ENCODE measurements around the gene MEF2D.

The MEF2D gene

GRCh38 chr1:156427957-156428356, 72.6 kb downstream of the MEF2D start:
- H3K4me3 ChIP-seq (ENCODE audit: low read length): no peak overlapping the region
- no peaks in the 10 kb centered on the region for H3K9me3 ChIP-seq (ENCODE audit: control insufficient read depth, insufficient read depth, low read length)
- no peaks in the 10 kb centered on the region for H3F3A ChIP-seq (ENCODE audit: control insufficient read depth, insufficient read depth)
- H3K9me2 ChIP-seq (replicated peaks; ENCODE audit: control insufficient read depth, low read length): no peaks in the 10 kb centered on the region
- H3K79me2 ChIP-seq (ENCODE audit: control insufficient read depth, low read length): no peaks in the 10 kb centered on the region
- no peak overlapping the region for H3K27ac ChIP-seq (ENCODE audit: low read depth, low read length)
- no peaks in the 10 kb centered on the region for H4K20me1 ChIP-seq (ENCODE audit: control insufficient read depth, insufficient read depth, low read depth, low read length)
- TF ChIP-seq EZH2phosphoT487 (IDR thresholded peaks at IDR 0.05; ENCODE audit: borderline replicate concordance, low read length): no peak
- no peak for TF ChIP-seq CTCF (IDR thresholded peaks at IDR 0.05; ENCODE audit: low read depth, low read length, poor library complexity, severe bottlenecking)
- H3K36me3 ChIP-seq (ENCODE audit: control insufficient read depth, low read length): no peaks in the 10 kb centered on the region
- H3K4me1 ChIP-seq (ENCODE audit: control insufficient read depth, low read length): peaks cover 23% of the 10 kb centered on the region
- no peak overlapping the region for H3K4me2 ChIP-seq (ENCODE audit: low read length)
- H3K27me3 ChIP-seq (ENCODE audit: control insufficient read depth, low read length): peaks cover 96% of the 10 kb centered on the region

- H3K4me2 ChIP-seq (ENCODE audit: low read length): no peak overlapping the region
- no peaks in the 10 kb centered on the region for H4K20me1 ChIP-seq (ENCODE audit: control insufficient read depth, insufficient read depth, low read depth, low read length)
- no peaks in the 10 kb centered on the region for H3K9me2 ChIP-seq (replicated peaks; ENCODE audit: control insufficient read depth, low read length)
- no peaks in the 10 kb centered on the region for H3K9me3 ChIP-seq (ENCODE audit: control insufficient read depth, insufficient read depth, low read length)
- peaks cover 23% of the 10 kb centered on the region for H3K4me1 ChIP-seq (ENCODE audit: control insufficient read depth, low read length)
- no peaks in the 10 kb centered on the region for H3F3A ChIP-seq (ENCODE audit: control insufficient read depth, insufficient read depth)
- peaks cover 98% of the 10 kb centered on the region for H3K27me3 ChIP-seq (ENCODE audit: control insufficient read depth, low read length)
- H3K36me3 ChIP-seq (ENCODE audit: control insufficient read depth, low read length): no peaks in the 10 kb centered on the region
- no peaks in the 10 kb centered on the region for H3K79me2 ChIP-seq (ENCODE audit: control insufficient read depth, low read length)
- TF ChIP-seq CTCF (IDR thresholded peaks at IDR 0.05; ENCODE audit: low read depth, low read length, poor library complexity, severe bottlenecking): no peak
- TF ChIP-seq EZH2phosphoT487 (IDR thresholded peaks at IDR 0.05; ENCODE audit: borderline replicate concordance, low read length): no peak
- no peak overlapping the region for H3K27ac ChIP-seq (ENCODE audit: low read depth, low read length)
- H3K4me3 ChIP-seq (ENCODE audit: low read length): no peak overlapping the region
Observed at GRCh38 chr1:156425943-156426342, 74.6 kb downstream of the MEF2D start.

- no peaks in the 10 kb centered on the region for H3K36me3 ChIP-seq (ENCODE audit: control insufficient read depth, low read length)
- H3K79me2 ChIP-seq (ENCODE audit: control insufficient read depth, low read length): no peaks in the 10 kb centered on the region
- H4K20me1 ChIP-seq (ENCODE audit: control insufficient read depth, insufficient read depth, low read depth, low read length): no peaks in the 10 kb centered on the region
- H3K27me3 ChIP-seq (ENCODE audit: control insufficient read depth, low read length): peaks cover 98% of the 10 kb centered on the region
- H3K4me3 ChIP-seq (ENCODE audit: low read length): no peak overlapping the region
- TF ChIP-seq CTCF (IDR thresholded peaks at IDR 0.05; ENCODE audit: low read depth, low read length, poor library complexity, severe bottlenecking) (no peak), EZH2phosphoT487 (IDR thresholded peaks at IDR 0.05; ENCODE audit: borderline replicate concordance, low read length) (no peak)
- no peak overlapping the region for H3K4me2 ChIP-seq (ENCODE audit: low read length)
- no peaks in the 10 kb centered on the region for H3F3A ChIP-seq (ENCODE audit: control insufficient read depth, insufficient read depth)
- H3K4me1 ChIP-seq (ENCODE audit: control insufficient read depth, low read length): peaks cover 26% of the 10 kb centered on the region
- no peaks in the 10 kb centered on the region for H3K9me2 ChIP-seq (replicated peaks; ENCODE audit: control insufficient read depth, low read length)
- no peaks in the 10 kb centered on the region for H3K9me3 ChIP-seq (ENCODE audit: control insufficient read depth, insufficient read depth, low read length)
- H3K27ac ChIP-seq (ENCODE audit: low read depth, low read length): no peak overlapping the region
Observed at GRCh38 chr1:156424806-156425432, 75.7 kb downstream of the MEF2D start.

Data from DOHH2 (cell line).